BE2C (cell line): ENCODE measurements around the gene EVX2.

Source experiments
- DNase-seq: peaks from one replicate; pipeline ENCODE4 v3.0.0-alpha.2; 2020
- H3K27me3 ChIP-seq: fragments of 250-450 bp; sonication (Bioruptor Pico); 2 replicates; pipeline ENCODE4 v1.5.1; 2020; ENCODE audit warnings: mild to moderate bottlenecking
- H3K36me3 ChIP-seq: fragments of 250-450 bp; sonication (Bioruptor Pico); 2 replicates; pipeline ENCODE4 v1.5.1; 2020; ENCODE audit warnings: mild to moderate bottlenecking
- H3K4me1 ChIP-seq: fragments of 250-450 bp; sonication (Bioruptor Pico); 2 replicates; pipeline ENCODE4 v1.5.1; 2020
- H3K4me3 ChIP-seq: 2 replicates; pipeline ENCODE4 v1.5.1; 2011; ENCODE audit warnings: low read depth, low read length
- H3K9me3 ChIP-seq: fragments of 250-450 bp; sonication (Bioruptor Pico); 2 replicates; pipeline ENCODE4 v1.5.1; 2020
- CTCF ChIP-seq: IDR thresholded peaks from 2 replicates; pipeline ENCODE4 v1.5.1; 2012; ENCODE audit warnings: mild to moderate bottlenecking, low read depth, low read length

EVX2 gene

GRCh38 chr2:176117823-176118371 is 34.1 kb upstream of the EVX2 start:
- Histone ChIP-seq H3K4me1 (0 out of 2 replicates have a peak, but pooled peaks cover 3% of the 10 kb centered on the region), H3K36me3 (no peaks in the 10 kb centered on the region; the same call in 1 of the 2 replicates), H3K9me3 (no peaks in the 10 kb centered on the region), H3K4me3 (peak overlapping the region; percentile 56), H3K27me3 (peaks cover 5% of the 10 kb centered on the region; the same call in 1 of the 2 replicates)
- TF ChIP-seq CTCF, result no peak
- no peak for DNase-seq

GRCh38 chr2:176117162-176117822 is 33.5 kb upstream of the EVX2 start:
- H3K9me3 ChIP-seq, result no peaks in the 10 kb centered on the region
- no peak for DNase-seq
- peaks cover 8% of the 10 kb centered on the region for H3K27me3 ChIP-seq

GRCh38 chr2:176115883-176116813 is 32.4 kb upstream of the EVX2 start, which contains the start of gene HOXD10:
HOXD10 (plus strand) TSS chr2:176116778; CDS start chr2:176116834, 56 bp downstream.
- H3K36me3 ChIP-seq, result no peaks in the 10 kb centered on the region; the same call in 1 of the 2 replicates
- H3K27me3 ChIP-seq, result peaks cover 13% of the 10 kb centered on the region
- peak; percentile 45 for TF ChIP-seq CTCF
- 0 out of 2 replicates have a peak, but pooled peaks cover 3% of the 10 kb centered on the region for H3K4me1 ChIP-seq
- peak; percentile 85 for DNase-seq
- peak within 1 kb of the TSS; percentile 59 for H3K4me3 ChIP-seq
- no peaks in the 10 kb centered on the region for H3K9me3 ChIP-seq

More at GRCh38 chr2:176117162-176117822, 33.5 kb upstream of the EVX2 start:
- Histone ChIP-seq H3K4me3 (peak overlapping the region; percentile 56), H3K4me1 (0 out of 2 replicates have a peak, but pooled peaks cover 3% of the 10 kb centered on the region), H3K36me3 (no peaks in the 10 kb centered on the region; the same call in 1 of the 2 replicates)
- TF ChIP-seq CTCF, result no peak

GRCh38 chr2:176114930-176115625 is 31.3 kb upstream of the EVX2 start:
- H3K4me3 ChIP-seq, result no peak overlapping the region
- H3K27me3 ChIP-seq, result peaks cover 24% of the 10 kb centered on the region
- DNase-seq, result no peak
- H3K9me3 ChIP-seq, result no peaks in the 10 kb centered on the region
- H3K36me3 ChIP-seq, result no peaks in the 10 kb centered on the region; the same call in 1 of the 2 replicates
- TF ChIP-seq CTCF, result no peak
- H3K4me1 ChIP-seq, result 0 out of 2 replicates have a peak, but pooled peaks cover 3% of the 10 kb centered on the region

- no peak for DNase-seq
- H3K27me3 ChIP-seq, result peaks cover 31% of the 10 kb centered on the region
- TF ChIP-seq CTCF, result no peak
- no peak overlapping the region for H3K4me3 ChIP-seq
- H3K9me3 ChIP-seq, result no peaks in the 10 kb centered on the region
- 0 out of 2 replicates have a peak, but pooled peaks cover 3% of the 10 kb centered on the region for H3K4me1 ChIP-seq
- no peaks in the 10 kb centered on the region; the same call in 1 of the 2 replicates for H3K36me3 ChIP-seq
Measured at GRCh38 chr2:176114120-176114929, 30.6 kb upstream of the EVX2 start.
